Vagina (tissue), 2 donors: ENCODE data around the gene SEC31B. TPM values are rescaled to one million over a fixed set of nuclear protein-coding genes. Genes with fewer than 3 reads are reported as not detected.
A peak's percentile ranks its signal among the peaks of the same experiment; 100 is the strongest.

Source experiments
- DNase-seq, 2 donors: peaks; one replicate each; pipeline ENCODE4 v3.0.0-alpha.2; 2017; ENCODE audit errors: extremely low spot score in 2 of 2
- H3K27ac ChIP-seq: fragments of 200-600 bp; sonication (generic); one replicate; pipeline ENCODE4 v1.5.1; 2019
- H3K27me3 ChIP-seq: fragments of 200-600 bp; sonication (generic); one replicate; pipeline ENCODE4 v1.5.1; 2019
- H3K36me3 ChIP-seq, 2 donors: fragments of 200-600 bp; sonication (generic); one replicate each; pipeline ENCODE4 v1.5.1; 2017 to 2019
- H3K4me1 ChIP-seq: fragments of 200-600 bp; sonication (generic); one replicate; pipeline ENCODE4 v1.5.1; 2019
- H3K4me3 ChIP-seq, 2 donors: fragments of 200-600 bp; sonication (generic); 1 replicate in 1 of 2; 2 replicates in 1 of 2; pipeline ENCODE4 v1.5.1; 2016 to 2019
- H3K9me3 ChIP-seq: fragments of 200-600 bp; sonication (generic); one replicate; pipeline ENCODE4 v1.5.1; 2019
- CTCF ChIP-seq, 3 experiments: fragments of 450-650 bp in 2 of 3; fragments of 200-600 bp in 1 of 3; sonication (generic) in 1 of 3; IDR thresholded peaks; one replicate each; pipeline ENCODE4 v1.5.1; 2017 to 2019; ENCODE audit warnings: antibody characterized with exemption in 3 of 3, mild to moderate bottlenecking in 2 of 3, moderate library complexity in 2 of 3
- POLR2A ChIP-seq, 2 donors: fragments of 450-650 bp; IDR thresholded peaks; one replicate each; pipeline ENCODE4 v1.6.1; 2017; ENCODE audit warnings: antibody characterized with exemption in 2 of 2, mild to moderate bottlenecking in 2 of 2, moderate library complexity in 2 of 2
- POLR2AphosphoS5 ChIP-seq, 2 donors: sonication (generic); formaldehyde crosslinking; IDR thresholded peaks; one replicate each; pipeline ENCODE4 v1.9.0; 2017; ENCODE audit warnings: antibody characterized with exemption in 2 of 2, mild to moderate bottlenecking in 2 of 2, low read depth in 1 of 2; ENCODE audit not compliant: insufficient read depth in 1 of 2
- intact Hi-C: fragments of 100-400 bp; cut with DNase I; formaldehyde crosslinking; loops from one replicate; pipeline ENCODE4 v1.15.1; 2023
- total RNA-seq: library from RNA; depleted of rRNA; stranded (reverse); fragments of >200 nt; gene quantifications from one replicate; pipeline ENCODE4 v1.2.3, GENCODE V29; 2016

SEC31B gene
- total RNA-seq, 1 donor from 2014 or later: 6.4 TPM

DNA sequence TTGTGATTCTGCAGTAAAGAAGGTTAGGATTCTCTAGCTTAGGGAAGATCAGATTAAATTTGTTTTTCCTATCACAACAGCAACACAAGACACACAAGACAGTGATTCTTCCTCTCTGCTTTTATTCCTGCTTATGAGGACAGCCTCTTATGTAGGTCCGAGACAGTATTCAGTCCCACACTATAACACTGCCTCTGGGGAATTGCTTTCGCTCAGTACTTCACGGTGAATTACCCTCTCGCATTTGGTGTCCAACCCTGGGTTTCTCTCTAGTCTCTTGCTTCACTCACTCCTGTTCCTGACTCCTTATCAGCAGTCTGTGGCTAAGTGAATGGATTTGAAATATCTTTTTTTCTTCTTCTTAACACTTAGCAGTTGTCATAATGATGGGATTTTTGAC, 17.8 kb upstream of the SEC31B start:
- intact Hi-C loops: loop anchor here (1.0 kb wide), 1 partner anchor 14 kb away; no protein-coding TSS in a partner anchor
- Histone ChIP-seq H3K36me3 (peaks cover 0 to 27% of the 10 kb centered on the region in 2 donors), H3K27ac (no peak overlapping the region), H3K9me3 (no peaks in the 10 kb centered on the region), H3K4me3 (no peak overlapping the region), H3K27me3 (no peaks in the 10 kb centered on the region), H3K4me1 (peaks cover 29% of the 10 kb centered on the region)
- TF ChIP-seq CTCF (IDR thresholded peaks at IDR 0.05) (no peak), POLR2A (IDR thresholded peaks at IDR 0.05) (no peak), POLR2AphosphoS5 (IDR thresholded peaks at IDR 0.05; ENCODE audit: insufficient read depth in 1 of 2, low read depth in 1 of 2) (no peak)
- DNase-seq: no peak

GRCh38 chr10:100535715-100536353, 16.2 kb upstream of the SEC31B start, which contains the start of gene HIF1AN:
HIF1AN (plus strand) TSS chr10:100535943; CDS start chr10:100535959, 16 bp downstream.
- Histone ChIP-seq H3K27me3 (no peaks in the 10 kb centered on the region), H3K36me3 (peaks cover 0 to 14% of the 10 kb centered on the region in 2 donors), H3K4me1 (peaks cover 29% of the 10 kb centered on the region), H3K4me3 (peak within 1 kb of the TSS; percentile 56 to 62), H3K27ac (peak within 1 kb of the TSS; percentile 59), H3K9me3 (no peaks in the 10 kb centered on the region)
- DNase-seq: no peak
- TF ChIP-seq CTCF (IDR thresholded peaks at IDR 0.05): peak; percentile 30 to 88 (median 47)
- peak in 1 of 2 donors; percentile 60 for TF ChIP-seq POLR2A (IDR thresholded peaks at IDR 0.05)
- peak; percentile 96 to 98 for TF ChIP-seq POLR2AphosphoS5 (IDR thresholded peaks at IDR 0.05; ENCODE audit: insufficient read depth in 1 of 2, low read depth in 1 of 2)
- intact Hi-C loops: no loop called here

DNA sequence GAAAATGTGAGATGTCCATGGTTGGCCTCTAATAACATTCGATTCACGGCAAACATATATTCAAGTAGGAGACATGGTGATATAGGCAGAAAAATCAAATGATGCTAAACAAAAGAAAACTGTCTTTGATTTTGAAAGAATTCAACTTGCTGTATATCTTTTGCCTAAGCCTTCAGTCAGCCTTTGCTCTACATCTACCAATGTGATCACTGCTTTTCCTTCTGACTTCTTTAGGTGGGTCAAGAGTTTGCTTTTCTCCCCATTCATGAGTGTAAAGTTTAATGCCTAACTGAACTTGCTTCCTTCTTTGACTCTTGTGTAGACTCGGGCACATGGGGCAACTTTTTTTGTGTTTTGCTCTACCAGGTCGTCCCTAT, 15.7 kb upstream of the SEC31B start:
- peak overlapping the region; percentile 59 for H3K27ac ChIP-seq
- H3K36me3 ChIP-seq: peaks cover 0 to 9% of the 10 kb centered on the region in 2 donors
- intact Hi-C loops: no loop called here
- DNase-seq: no peak
- H3K27me3 ChIP-seq: no peaks in the 10 kb centered on the region
- no peaks in the 10 kb centered on the region for H3K9me3 ChIP-seq
- peak overlapping the region; percentile 56 to 62 for H3K4me3 ChIP-seq
- TF ChIP-seq POLR2A (IDR thresholded peaks at IDR 0.05): no peak
- no peak for TF ChIP-seq POLR2AphosphoS5 (IDR thresholded peaks at IDR 0.05; ENCODE audit: insufficient read depth in 1 of 2, low read depth in 1 of 2)
- no peak for TF ChIP-seq CTCF (IDR thresholded peaks at IDR 0.05)
- peaks cover 30% of the 10 kb centered on the region for H3K4me1 ChIP-seq

DNA sequence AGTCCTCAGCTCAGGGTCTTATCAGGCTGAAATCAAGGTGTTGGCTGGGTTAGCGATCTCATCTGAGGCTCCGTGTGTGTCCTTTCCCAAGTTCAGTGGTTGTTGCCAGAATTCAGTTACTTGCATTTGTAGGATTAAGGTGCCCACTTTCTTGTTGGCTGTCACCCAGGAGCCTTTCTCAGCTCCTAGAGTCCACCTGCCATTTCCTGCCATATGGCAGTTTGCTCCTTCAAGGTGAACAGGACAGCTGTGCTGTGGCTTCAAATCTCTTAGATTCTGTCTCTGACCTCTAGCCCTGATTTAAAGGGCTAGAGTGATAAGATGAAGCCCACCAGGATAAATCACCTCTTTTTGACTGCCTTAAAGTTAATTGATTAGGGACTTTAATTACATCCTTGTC, 15.1 kb upstream of the SEC31B start:
- no peak for DNase-seq
- H3K9me3 ChIP-seq: no peaks in the 10 kb centered on the region
- peaks cover 34% of the 10 kb centered on the region for H3K4me1 ChIP-seq
- H3K27ac ChIP-seq: no peak overlapping the region
- H3K4me3 ChIP-seq: no peak overlapping the region
- intact Hi-C loops: no loop called here
- peaks cover 0 to 5% of the 10 kb centered on the region in 2 donors for H3K36me3 ChIP-seq
- H3K27me3 ChIP-seq: no peaks in the 10 kb centered on the region
- TF ChIP-seq POLR2A (IDR thresholded peaks at IDR 0.05) (no peak), POLR2AphosphoS5 (IDR thresholded peaks at IDR 0.05; ENCODE audit: insufficient read depth in 1 of 2, low read depth in 1 of 2) (no peak), CTCF (IDR thresholded peaks at IDR 0.05) (no peak)

- intact Hi-C loops: no loop called here
- no peak overlapping the region for H3K4me3 ChIP-seq
- peaks cover 0 to 2% of the 10 kb centered on the region in 2 donors for H3K36me3 ChIP-seq
- H3K4me1 ChIP-seq: peaks cover 40% of the 10 kb centered on the region
- H3K27me3 ChIP-seq: no peaks in the 10 kb centered on the region
- no peak for DNase-seq
- H3K9me3 ChIP-seq: no peaks in the 10 kb centered on the region
- no peak overlapping the region for H3K27ac ChIP-seq
- TF ChIP-seq POLR2A (IDR thresholded peaks at IDR 0.05): no peak
Observed at GRCh38 chr10:100531761-100532160, 12.1 kb upstream of the SEC31B start.
